GM12864 (cell line): ENCODE results near the gene DNAH17.

Experiments
- DNase-seq: peaks from one replicate; pipeline ENCODE4 v3.0.0-alpha.2; 2011; ENCODE audit warnings: low read depth
- H3K4me3 ChIP-seq: 2 replicates; pipeline ENCODE4 v1.5.1; 2011; ENCODE audit warnings: mild to moderate bottlenecking, low read depth, low read length, control low read depth
- TF ChIP-seq, protein P1 (sequence below): IDR thresholded peaks from 2 replicates; pipeline ENCODE4 v1.5.1; 2011; ENCODE audit warnings: low read depth, mild to moderate bottlenecking, moderate library complexity, low read length, control low read depth, inconsistent platforms; ENCODE audit errors: missing control alignments

DNAH17 gene

DNA sequence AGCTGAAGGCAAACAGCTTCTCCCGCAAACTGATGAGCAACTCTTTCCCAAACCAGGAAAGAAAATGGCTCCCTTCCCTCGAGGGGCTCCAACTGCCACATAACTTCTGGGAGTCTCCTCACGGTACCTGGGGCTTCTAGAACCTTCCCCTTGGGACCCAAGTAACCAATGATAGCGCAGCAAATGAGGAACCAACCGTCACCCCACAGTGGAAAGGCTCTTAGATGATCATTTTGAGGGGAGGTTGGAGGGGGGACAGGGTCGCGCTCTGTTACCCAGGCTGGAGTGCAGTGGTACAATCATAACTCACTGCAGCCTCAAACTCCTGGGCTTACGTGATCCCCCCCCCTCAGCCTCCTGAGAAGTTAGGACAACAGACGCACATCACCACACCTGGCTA is at the start of gene DNAH17:
TSS of gene DNAH17 (minus strand) at position 101 of the 400 bp plus-strand sequence. CDS start 2,339 bp downstream, outside the sequence.
- no peak within 1 kb of the TSS for H3K4me3 ChIP-seq
- DNase-seq = no peak
- TF ChIP-seq, protein P1, sequence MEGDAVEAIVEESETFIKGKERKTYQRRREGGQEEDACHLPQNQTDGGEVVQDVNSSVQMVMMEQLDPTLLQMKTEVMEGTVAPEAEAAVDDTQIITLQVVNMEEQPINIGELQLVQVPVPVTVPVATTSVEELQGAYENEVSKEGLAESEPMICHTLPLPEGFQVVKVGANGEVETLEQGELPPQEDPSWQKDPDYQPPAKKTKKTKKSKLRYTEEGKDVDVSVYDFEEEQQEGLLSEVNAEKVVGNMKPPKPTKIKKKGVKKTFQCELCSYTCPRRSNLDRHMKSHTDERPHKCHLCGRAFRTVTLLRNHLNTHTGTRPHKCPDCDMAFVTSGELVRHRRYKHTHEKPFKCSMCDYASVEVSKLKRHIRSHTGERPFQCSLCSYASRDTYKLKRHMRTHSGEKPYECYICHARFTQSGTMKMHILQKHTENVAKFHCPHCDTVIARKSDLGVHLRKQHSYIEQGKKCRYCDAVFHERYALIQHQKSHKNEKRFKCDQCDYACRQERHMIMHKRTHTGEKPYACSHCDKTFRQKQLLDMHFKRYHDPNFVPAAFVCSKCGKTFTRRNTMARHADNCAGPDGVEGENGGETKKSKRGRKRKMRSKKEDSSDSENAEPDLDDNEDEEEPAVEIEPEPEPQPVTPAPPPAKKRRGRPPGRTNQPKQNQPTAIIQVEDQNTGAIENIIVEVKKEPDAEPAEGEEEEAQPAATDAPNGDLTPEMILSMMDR = no peak

DNA sequence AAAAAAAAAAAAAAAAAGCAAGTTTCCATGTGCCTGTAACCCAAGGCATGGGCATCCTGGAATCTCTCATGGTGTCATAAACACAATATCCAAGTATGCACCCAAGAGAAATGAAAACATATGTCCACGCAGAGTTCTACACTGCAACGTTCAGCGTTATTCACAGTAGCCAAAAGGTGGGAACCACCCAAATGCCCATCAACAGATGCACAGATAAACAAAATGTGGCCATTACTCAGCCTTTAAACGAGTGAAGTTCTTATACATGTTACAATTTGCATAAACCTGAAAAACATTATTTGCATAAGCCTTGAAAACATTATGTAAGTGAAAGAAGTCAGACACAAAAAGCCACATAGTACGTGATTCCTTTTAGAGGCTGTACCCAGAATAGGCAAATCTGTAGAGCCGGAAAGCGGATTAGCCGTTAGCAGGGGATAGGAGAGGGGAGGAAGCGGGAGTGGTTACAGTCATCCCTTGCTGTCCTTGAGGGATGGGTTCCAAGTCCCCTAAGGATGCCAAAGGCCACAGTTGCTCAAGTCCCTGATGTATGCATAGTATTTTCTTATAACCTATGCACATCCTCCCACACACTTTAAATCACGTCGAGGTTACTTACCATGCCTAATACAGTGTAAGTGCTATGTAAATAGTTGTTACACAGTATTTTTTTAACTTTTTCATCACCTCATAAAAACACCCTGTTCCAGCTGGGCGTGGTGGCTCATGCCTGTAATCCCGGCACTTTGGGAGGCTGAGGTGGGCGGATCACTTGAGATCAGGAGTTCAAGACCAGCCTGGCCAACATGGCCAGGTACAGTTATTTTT is 47.3 kb upstream of the DNAH17 start:
- TF ChIP-seq, protein P1 = no peak
- no peak for DNase-seq
- H3K4me3 ChIP-seq = no peak overlapping the region

DNA sequence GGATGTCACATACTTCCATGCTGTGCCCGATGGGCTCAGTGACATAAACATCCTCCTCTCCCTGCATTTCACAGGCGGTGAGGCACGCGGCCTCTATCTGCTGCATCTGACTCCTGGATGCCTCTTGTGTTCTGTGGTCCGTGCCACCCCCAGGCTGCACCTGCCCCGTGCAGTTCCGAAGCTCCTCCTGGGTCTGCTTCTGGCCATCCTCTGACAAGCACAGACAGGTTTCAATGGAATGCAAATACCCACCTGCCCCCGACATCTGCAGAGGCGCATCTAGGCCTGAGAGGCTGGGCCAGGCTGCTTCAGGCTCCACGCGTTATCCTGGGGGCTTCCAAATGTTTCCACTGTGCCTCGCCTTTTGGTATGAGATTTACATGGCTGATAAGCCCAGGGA is 46.3 kb upstream of the DNAH17 start:
- DNase-seq = no peak
- no peak overlapping the region for H3K4me3 ChIP-seq
- TF ChIP-seq, protein P1 = no peak

GRCh38 chr17:78622491-78623265 is 45.5 kb upstream of the DNAH17 start:
- DNase-seq = no peak
- TF ChIP-seq, protein P1 = no peak
- no peak overlapping the region for H3K4me3 ChIP-seq

- no peak overlapping the region for H3K4me3 ChIP-seq
- DNase-seq = no peak
- TF ChIP-seq, protein P1 = no peak
Measured at GRCh38 chr17:78621720-78622490, 44.7 kb upstream of the DNAH17 start.

DNA sequence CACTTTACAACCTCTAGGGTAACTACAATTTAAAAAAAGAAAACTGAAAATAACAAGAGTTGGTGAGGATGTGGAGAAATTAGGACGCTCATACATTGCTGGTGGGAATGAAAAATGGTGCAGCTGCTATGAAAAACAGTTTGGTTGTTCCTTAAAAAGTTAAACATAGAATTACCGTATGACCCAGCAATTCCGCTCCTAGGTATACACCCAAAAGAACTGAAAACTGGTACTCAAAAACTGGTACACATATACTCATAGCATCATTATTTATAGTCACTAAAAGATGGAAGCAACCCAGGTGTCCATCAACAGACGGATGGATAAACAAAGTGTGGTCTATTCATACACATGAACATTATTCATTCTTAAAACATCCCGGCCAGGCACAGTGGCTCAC is 42.9 kb upstream of the DNAH17 start:
- H3K4me3 ChIP-seq = no peak overlapping the region
- no peak for DNase-seq
- TF ChIP-seq, protein P1 = no peak
